Fibroblast of lung (primary cell): ENCODE data around the gene PSAP. TPM values are rescaled to one million over a fixed set of nuclear protein-coding genes. Genes with fewer than 3 reads are reported as not detected.
"Not testable (repeated sequence)": the region's sequence is repeated elsewhere in the genome, so short reads cannot be mapped to it uniquely, and the experiment has no call there.

Experiments
- DNase-seq, 2 donors: peaks; one replicate each; pipeline versions ENCODE4 v3.0.0 to v3.0.0-alpha.2; 2010; ENCODE audit warnings: low read depth in 2 of 2
- H2AFZ ChIP-seq: 2 replicates; pipeline ENCODE4 v1.5.1; 2012; ENCODE audit warnings: low read length, control low read depth, inconsistent platforms
- H3K27ac ChIP-seq: 2 replicates; pipeline ENCODE4 v1.5.1; 2011; ENCODE audit warnings: low read length, control low read depth; ENCODE audit not compliant: insufficient read depth
- H3K27me3 ChIP-seq: 2 replicates; pipeline ENCODE4 v1.5.1; 2011; ENCODE audit warnings: mild to moderate bottlenecking, low read length; ENCODE audit not compliant: control insufficient read depth, insufficient read depth
- H3K36me3 ChIP-seq: 2 replicates; pipeline ENCODE4 v1.5.1; 2011; ENCODE audit warnings: low read length; ENCODE audit not compliant: control insufficient read depth, insufficient read depth
- H3K4me1 ChIP-seq: 2 replicates; pipeline ENCODE4 v1.5.1; 2011; ENCODE audit warnings: low read length; ENCODE audit not compliant: control insufficient read depth, insufficient read depth; ENCODE audit errors: extremely low read depth
- H3K4me2 ChIP-seq: 2 replicates; pipeline ENCODE4 v1.5.1; 2011; ENCODE audit warnings: low read length, control low read depth; ENCODE audit not compliant: insufficient read depth; ENCODE audit errors: extremely low read depth
- H3K4me3 ChIP-seq, 4 experiments: fragments of 200-600 bp in 1 of 4; sonication (generic) in 1 of 4; replicated peaks in 1 of 4; 2 replicates each; pipeline ENCODE4 v1.5.1; 2011 to 2016; ENCODE audit warnings: low read length in 4 of 4, low read depth in 3 of 4, mild to moderate bottlenecking in 3 of 4, control low read depth in 2 of 4, inconsistent platforms in 1 of 4, mixed read lengths in 1 of 4; ENCODE audit not compliant: insufficient read depth in 1 of 4; ENCODE audit errors: control extremely low read depth in 1 of 4
- H3K79me2 ChIP-seq: 2 replicates; pipeline ENCODE4 v1.5.1; 2012; ENCODE audit warnings: mild to moderate bottlenecking, low read length, inconsistent platforms; ENCODE audit not compliant: control insufficient read depth, insufficient read depth
- H3K9ac ChIP-seq: 2 replicates; pipeline ENCODE4 v1.5.1; 2011; ENCODE audit warnings: mild to moderate bottlenecking, low read length, control low read depth; ENCODE audit not compliant: insufficient read depth
- H3K9me3 ChIP-seq: 2 replicates; pipeline ENCODE4 v1.5.1; 2012; ENCODE audit warnings: low read depth, low read length; ENCODE audit not compliant: control insufficient read depth, insufficient read depth
- H4K20me1 ChIP-seq: 2 replicates; pipeline ENCODE4 v1.5.1; 2011; ENCODE audit warnings: low read length; ENCODE audit not compliant: control insufficient read depth, insufficient read depth; ENCODE audit errors: extremely low read depth
- CTCF ChIP-seq, 2 donors: IDR thresholded peaks in 1 of 2; conservative IDR thresholded peaks in 1 of 2; 1 replicate in 1 of 2; 2 replicates in 1 of 2; pipeline ENCODE4 v1.5.1; 2011 to 2012; ENCODE audit warnings: low read length in 2 of 2, control low read depth in 1 of 2, inconsistent platforms in 1 of 2, low read depth in 1 of 2, mild to moderate bottlenecking in 1 of 2
- EZH2 ChIP-seq: IDR thresholded peaks from 2 replicates; pipeline ENCODE4 v1.5.1; 2012; ENCODE audit warnings: low read length, control low read depth, mild to moderate bottlenecking; ENCODE audit errors: missing control alignments
- polyA plus RNA-seq, 2 donors: library from polyadenylated mRNA; depleted of rRNA in 1 of 2; stranded (reverse) in 1 of 2; unstranded in 1 of 2; fragments of >200 nt; gene quantifications; 2 replicates each; pipeline ENCODE4 v1.2.1, GENCODE V29; 2011 to 2012; ENCODE audit warnings: missing spikeins in 1 of 2
- total RNA-seq: library from RNA; depleted of rRNA; stranded (reverse); fragments of >200 nt; gene quantifications from 2 replicates; pipeline ENCODE4 v1.2.1, GENCODE V29; 2014

Gene PSAP
- total and polyA plus RNA-seq, 2 donors (not counting 1 experiment from before 2014, with no cell fraction given) = 1,180 to 1,566 TPM

GRCh38 chr10:71854031-71854430 lies 3.0 kb upstream of the PSAP start:
- Histone ChIP-seq H3K4me3 (no peak overlapping the region), H3K27me3 (no peaks in the 10 kb centered on the region), H3K9me3 (no peaks in the 10 kb centered on the region), H3K79me2 (peaks cover 19% of the 10 kb centered on the region), H3K9ac (no peak overlapping the region), H3K4me2 (no peak overlapping the region), H2AFZ (no peak overlapping the region), H3K4me1 (peaks cover 6% of the 10 kb centered on the region), H3K27ac (no peak overlapping the region), H4K20me1 (no peaks in the 10 kb centered on the region), H3K36me3 (no peaks in the 10 kb centered on the region)
- peak; percentile 57 to 65 for DNase-seq
- TF ChIP-seq EZH2 = no peak
- no peak for TF ChIP-seq CTCF (conservative IDR thresholded peaks at IDR 0.05 in 1 of 2, IDR thresholded peaks at IDR 0.05 in 1 of 2; ENCODE audit: low read depth in 1 of 2, low read length in 2 of 2)

GRCh38 chr10:71852355-71852937 lies 1.4 kb upstream of the PSAP start:
- Histone ChIP-seq H3K4me1 (peaks cover 9% of the 10 kb centered on the region), H2AFZ (no peak overlapping the region), H3K27ac (no peak overlapping the region), H3K79me2 (peaks cover 35% of the 10 kb centered on the region), H3K27me3 (no peaks in the 10 kb centered on the region), H4K20me1 (no peaks in the 10 kb centered on the region), H3K36me3 (no peaks in the 10 kb centered on the region), H3K4me2 (no peak overlapping the region), H3K4me3 (no peak overlapping the region), H3K9me3 (no peaks in the 10 kb centered on the region), H3K9ac (no peak overlapping the region)
- no peak for DNase-seq
- TF ChIP-seq CTCF (conservative IDR thresholded peaks at IDR 0.05 in 1 of 2, IDR thresholded peaks at IDR 0.05 in 1 of 2; ENCODE audit: low read depth in 1 of 2, low read length in 2 of 2) = no peak
- TF ChIP-seq EZH2 = no peak

GRCh38 chr10:71851465-71852095 lies 529 bp upstream of the PSAP start:
- not testable (repeated sequence) for H3K4me2 ChIP-seq, H3K27me3 ChIP-seq, H3K27ac ChIP-seq, H4K20me1 ChIP-seq, H3K36me3 ChIP-seq, DNase-seq, H3K4me1 ChIP-seq, H3K9ac ChIP-seq, H3K4me3 ChIP-seq, H2AFZ ChIP-seq, H3K9me3 ChIP-seq
- H3K79me2 ChIP-seq = peaks cover 44% of the 10 kb centered on the region
